ENCODE data around the gene IFFO2. TPM values are rescaled to one million over a fixed set of nuclear protein-coding genes. Genes with fewer than 3 reads are reported as not detected.
A peak's percentile ranks its signal among the peaks of the same experiment; 100 is the strongest.

Gene IFFO2
- total and polyA plus RNA-seq, 2 of the 13 experiments (the other 11 are each of a cell fraction or from before 2014, with no cell fraction given), result 7.3 to 16.7 TPM

- TF ChIP-seq HOMEZ (CRISPR knock-in tag; IDR thresholded peaks at IDR 0.05; ENCODE audit: low read depth) (no peak), ZGPAT (CRISPR knock-in tag; IDR thresholded peaks at IDR 0.05) (no peak), XRCC5 (optimal IDR thresholded peaks at IDR 0.05; ENCODE audit: low read length) (no peak), KLF12 (CRISPR knock-in tag; IDR thresholded peaks at IDR 0.05; ENCODE audit: borderline replicate concordance) (no peak), ZNF574 (CRISPR knock-in tag; IDR thresholded peaks at IDR 0.05) (0 out of 2 replicates have a peak, but pooled peaks have one; percentile 23), FOXP4 (CRISPR knock-in tag; IDR thresholded peaks at IDR 0.05) (0 out of 2 replicates have a peak, but pooled peaks have one; percentile 2), TOPORS (CRISPR knock-in tag; IDR thresholded peaks at IDR 0.05) (0 out of 2 replicates have a peak, but pooled peaks have one; percentile 42), ZNF773 (CRISPR knock-in tag; IDR thresholded peaks at IDR 0.05; ENCODE audit: borderline replicate concordance) (peak; percentile 47; the same call in 1 of the 2 replicates), ZSCAN30 (CRISPR knock-in tag; IDR thresholded peaks at IDR 0.05) (0 out of 2 replicates have a peak, but pooled peaks have one; percentile 43), ZNF567 (CRISPR knock-in tag; IDR thresholded peaks at IDR 0.05; ENCODE audit: borderline replicate concordance) (no peak), ZNF879 (CRISPR knock-in tag; IDR thresholded peaks at IDR 0.05) (no peak), ELF3 (CRISPR knock-in tag; IDR thresholded peaks at IDR 0.05) (no peak), ZNF770 (CRISPR knock-in tag; IDR thresholded peaks at IDR 0.05) (no peak), E2F5 (CRISPR knock-in tag; conservative IDR thresholded peaks at IDR 0.05) (no peak), ZNF775 (CRISPR knock-in tag; IDR thresholded peaks at IDR 0.05; ENCODE audit: borderline replicate concordance) (no peak), ARID2 (CRISPR knock-in tag; IDR thresholded peaks at IDR 0.05; ENCODE audit: borderline replicate concordance) (0 out of 2 replicates have a peak, but pooled peaks have one; percentile 72), ZNF3 (CRISPR knock-in tag; IDR thresholded peaks at IDR 0.05) (no peak), SMYD3 (CRISPR knock-in tag; IDR thresholded peaks at IDR 0.05) (no peak), ZKSCAN8 (CRISPR knock-in tag; IDR thresholded peaks at IDR 0.05; ENCODE audit: borderline replicate concordance) (no peak)
Measured at GRCh38 chr1:18901952-18902522, 54.4 kb downstream of the IFFO2 start (continued).
